K562 (cell line): Measurements from ENCODE around the gene BLCAP.

ENCODE experiments used
- CHD1 ChIP-seq: fragments of 200-600 bp; sonication (generic); IDR thresholded peaks from one replicate; pipeline ENCODE4 v1.6.1; 2012; ENCODE audit warnings: mild to moderate bottlenecking, moderate library complexity, low read length, inconsistent platforms
- CUX1 ChIP-seq: fragments of 200-800 bp; sonication (Bioruptor generic); IDR thresholded peaks from 2 replicates; pipeline ENCODE4 v1.6.1; 2016; ENCODE audit warnings: missing genetic modification characterization, missing compliant biosample characterization
- MLX ChIP-seq, 2 experiments: fragments of 450-650 bp in 1 of 2; sonication (generic) in 1 of 2; formaldehyde crosslinking; conservative IDR thresholded peaks; 2 replicates each; pipeline versions ENCODE4 v1.4.0 to v1.8.1; 2020 to 2022; ENCODE audit warnings: mild to moderate bottlenecking in 1 of 2, missing genetic modification reagents in 1 of 2
- ZC3H4 ChIP-seq: sonication (generic); formaldehyde crosslinking; IDR thresholded peaks from 2 replicates; pipeline ENCODE4 v1.9.0; 2021; ENCODE audit warnings: missing genetic modification reagents, borderline replicate concordance

GRCh38 chr20:37530696-37531095, 3.0 kb upstream of the BLCAP start:
- no peak for TF ChIP-seq ZC3H4 (CRISPR knock-in tag)
- no peak for TF ChIP-seq CHD1
- no peak for TF ChIP-seq MLX (CRISPR knock-in tag; conservative IDR thresholded peaks at IDR 0.05)
- TF ChIP-seq CUX1: no peak
